Measurements from ENCODE around the gene VCL. TPM values are rescaled to one million over a fixed set of nuclear protein-coding genes. Genes with fewer than 3 reads are reported as not detected.

The VCL gene
- 10 to 100 TPM; 53.3 to 90.4 (median 63.1) TPM for total RNA-seq

DNA sequence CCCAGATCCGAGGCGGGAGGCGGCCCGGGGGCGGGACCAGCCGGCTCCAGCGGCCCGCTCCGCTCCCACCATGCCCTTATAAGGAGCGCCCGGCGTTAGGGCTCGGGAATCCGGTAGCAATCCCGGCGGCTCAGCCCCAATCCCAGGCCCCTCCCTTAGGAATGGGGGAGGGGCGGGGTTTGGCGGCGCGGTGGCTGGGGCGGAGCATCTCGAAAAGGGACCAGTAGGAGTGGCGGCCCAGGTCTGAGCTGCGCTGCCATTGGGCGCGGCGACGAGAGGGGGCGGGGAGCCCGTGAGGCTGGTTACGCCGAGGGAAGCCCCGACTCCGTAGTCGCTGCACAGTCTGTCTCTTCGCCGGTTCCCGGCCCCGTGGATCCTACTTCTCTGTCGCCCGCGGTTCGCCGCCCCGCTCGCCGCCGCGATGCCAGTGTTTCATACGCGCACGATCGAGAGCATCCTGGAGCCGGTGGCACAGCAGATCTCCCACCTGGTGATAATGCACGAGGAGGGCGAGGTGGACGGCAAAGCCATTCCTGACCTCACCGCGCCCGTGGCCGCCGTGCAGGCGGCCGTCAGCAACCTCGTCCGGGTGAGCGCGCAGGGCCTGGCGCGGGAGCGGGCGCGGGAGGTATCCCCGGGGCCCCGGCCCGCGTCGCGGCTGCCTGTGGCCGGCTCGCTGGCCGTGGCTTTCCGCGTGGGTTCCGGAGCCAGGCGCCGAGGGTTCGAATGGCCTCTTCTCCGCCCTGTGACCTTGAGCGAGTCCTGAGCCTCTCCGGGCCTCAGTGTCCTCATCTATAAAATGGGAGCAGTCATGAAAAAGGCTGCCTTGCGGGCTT is at the start of gene VCL:
Gene VCL (plus strand): TSS at position 330 of the 836 bp plus-strand sequence. CDS start 92 bp downstream, at position 422.
- 0 to 1% methylated on average over 60 to 72 of the region's 92 CpGs for WGBS, 2 donors
- intact Hi-C loops (cut with DNase I; ENCODE audit: low total_unique reads) = no loop called here
- TF ChIP-seq, protein P1, sequence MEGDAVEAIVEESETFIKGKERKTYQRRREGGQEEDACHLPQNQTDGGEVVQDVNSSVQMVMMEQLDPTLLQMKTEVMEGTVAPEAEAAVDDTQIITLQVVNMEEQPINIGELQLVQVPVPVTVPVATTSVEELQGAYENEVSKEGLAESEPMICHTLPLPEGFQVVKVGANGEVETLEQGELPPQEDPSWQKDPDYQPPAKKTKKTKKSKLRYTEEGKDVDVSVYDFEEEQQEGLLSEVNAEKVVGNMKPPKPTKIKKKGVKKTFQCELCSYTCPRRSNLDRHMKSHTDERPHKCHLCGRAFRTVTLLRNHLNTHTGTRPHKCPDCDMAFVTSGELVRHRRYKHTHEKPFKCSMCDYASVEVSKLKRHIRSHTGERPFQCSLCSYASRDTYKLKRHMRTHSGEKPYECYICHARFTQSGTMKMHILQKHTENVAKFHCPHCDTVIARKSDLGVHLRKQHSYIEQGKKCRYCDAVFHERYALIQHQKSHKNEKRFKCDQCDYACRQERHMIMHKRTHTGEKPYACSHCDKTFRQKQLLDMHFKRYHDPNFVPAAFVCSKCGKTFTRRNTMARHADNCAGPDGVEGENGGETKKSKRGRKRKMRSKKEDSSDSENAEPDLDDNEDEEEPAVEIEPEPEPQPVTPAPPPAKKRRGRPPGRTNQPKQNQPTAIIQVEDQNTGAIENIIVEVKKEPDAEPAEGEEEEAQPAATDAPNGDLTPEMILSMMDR (IDR thresholded peaks at IDR 0.05) = no peak
- peak in 1 of 2 donors; percentile 95 for TF ChIP-seq POLR2A (IDR thresholded peaks at IDR 0.05)
- H3K4me3 ChIP-seq (ENCODE audit: low read depth, poor library complexity, severe bottlenecking) = peak within 1 kb of the TSS; percentile 98
- peak; percentile 98 to 100 for DNase-seq (ENCODE audit: low spot score in 2 of 2)

DNA sequence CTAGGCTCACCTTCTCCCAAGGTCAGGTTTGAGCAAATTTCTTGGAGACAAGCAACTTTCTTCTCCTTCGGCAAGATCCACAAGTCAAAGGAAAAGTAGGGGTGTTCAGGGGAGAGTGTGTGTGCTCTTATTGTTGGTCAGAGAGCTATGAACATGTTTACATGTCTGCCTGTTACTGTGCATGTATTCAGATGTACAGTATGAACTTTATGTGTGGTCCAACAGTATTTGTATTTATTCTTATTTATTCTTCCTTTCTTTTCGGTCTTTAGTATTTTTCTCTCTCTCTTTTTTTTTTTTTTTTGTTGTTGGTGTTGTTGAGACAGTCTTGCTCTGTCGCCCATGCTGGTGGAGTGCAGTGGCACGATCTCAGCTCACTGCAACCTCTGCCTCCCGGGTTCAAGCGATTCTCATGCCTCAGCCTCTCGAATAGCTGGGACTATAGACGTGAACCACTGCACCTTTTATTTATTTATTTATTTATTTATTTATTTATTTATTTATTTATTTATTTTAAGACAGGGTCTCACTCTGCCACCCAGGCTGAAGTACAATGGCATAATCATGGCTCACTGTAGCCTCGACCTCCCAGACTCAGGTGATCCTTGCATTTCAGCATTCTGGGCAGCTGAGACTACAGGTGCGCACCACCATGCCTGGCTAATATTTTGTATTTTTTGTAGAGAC is 48.8 kb upstream of the VCL start:
- no peak overlapping the region for H3K4me3 ChIP-seq (ENCODE audit: low read depth, poor library complexity, severe bottlenecking)
- WGBS, 2 donors = 88 to 94% methylated on average over 10 of the region's 10 CpGs
- DNase-seq (ENCODE audit: low spot score in 2 of 2) = no peak
- intact Hi-C loops (cut with DNase I; ENCODE audit: low total_unique reads) = no loop called here
- no peak for TF ChIP-seq POLR2A (IDR thresholded peaks at IDR 0.05)
- TF ChIP-seq, protein P1 (IDR thresholded peaks at IDR 0.05) = no peak

DNA sequence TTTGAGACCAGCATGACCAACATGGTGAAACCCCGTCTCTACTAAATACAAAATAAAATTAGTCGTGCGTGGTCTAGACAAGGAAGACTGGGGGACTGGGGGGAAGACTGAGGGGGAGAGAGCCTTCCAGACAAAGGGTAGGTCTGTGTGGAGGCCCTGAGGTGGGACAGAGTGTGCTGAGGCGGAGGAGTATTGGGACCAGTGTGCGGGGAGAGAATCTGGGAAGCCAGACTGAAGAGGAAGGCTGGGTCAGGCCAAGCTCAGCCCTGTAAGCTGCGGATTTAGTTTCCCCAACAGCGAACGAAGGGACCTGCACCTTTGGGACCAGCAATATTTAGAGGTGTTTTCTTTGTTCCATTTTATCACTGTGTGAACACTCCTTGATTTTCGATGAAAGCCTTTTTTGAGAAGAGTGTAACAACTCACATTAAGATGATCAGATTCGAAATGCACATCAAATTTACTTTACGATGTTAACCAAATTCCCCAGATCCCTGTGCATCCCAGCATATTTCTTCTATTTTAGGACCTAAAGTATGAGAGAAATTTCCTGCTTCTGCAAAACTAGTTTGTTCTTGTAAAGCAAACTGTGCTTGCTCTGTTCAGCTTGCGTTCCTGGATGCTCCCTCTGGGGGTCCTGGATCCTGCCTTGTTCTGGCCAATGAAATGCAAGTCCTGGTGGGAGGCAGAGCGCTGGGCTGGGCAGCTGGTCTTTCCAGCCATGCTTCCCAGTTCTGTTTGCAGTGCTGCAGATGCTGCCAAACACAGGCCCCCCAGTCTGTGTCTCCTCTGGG is 47.6 kb upstream of the VCL start:
- intact Hi-C loops (cut with DNase I; ENCODE audit: low total_unique reads) = no loop called here
- no peak for DNase-seq (ENCODE audit: low spot score in 2 of 2)
- 79 to 80% methylated on average over 13 of the region's 13 CpGs for WGBS, 2 donors
- H3K4me3 ChIP-seq (ENCODE audit: low read depth, poor library complexity, severe bottlenecking) = no peak overlapping the region
- TF ChIP-seq POLR2A (IDR thresholded peaks at IDR 0.05) = no peak
- TF ChIP-seq, protein P1 (IDR thresholded peaks at IDR 0.05) = no peak

DNA sequence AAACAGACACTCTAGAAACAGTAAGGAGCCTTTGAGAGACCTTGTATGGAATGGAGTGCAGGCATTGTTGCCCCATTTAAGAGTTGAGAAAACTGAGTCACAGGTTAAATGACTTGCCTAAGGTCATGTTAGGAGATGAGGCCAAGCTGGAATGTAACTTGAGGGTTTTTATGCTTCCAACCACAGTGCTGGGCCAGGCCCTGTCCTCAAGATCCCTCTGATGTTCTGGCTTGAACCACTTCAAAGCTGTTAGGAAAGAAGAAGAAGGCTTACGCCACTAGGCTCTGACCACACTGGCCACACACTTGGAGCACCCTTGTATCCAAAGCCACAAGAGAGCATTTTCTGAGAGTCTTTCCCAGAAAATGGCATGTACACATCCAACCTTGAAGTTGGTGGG is 44.3 kb upstream of the VCL start:
- intact Hi-C loops (cut with DNase I; ENCODE audit: low total_unique reads) = no loop called here
- WGBS, 2 donors = 80 to 85% methylated on average over 1 of the region's 1 CpG
- DNase-seq (ENCODE audit: low spot score in 2 of 2) = no peak
- H3K4me3 ChIP-seq (ENCODE audit: low read depth, poor library complexity, severe bottlenecking) = no peak overlapping the region
- TF ChIP-seq, protein P1 (IDR thresholded peaks at IDR 0.05) = no peak
- TF ChIP-seq POLR2A (IDR thresholded peaks at IDR 0.05) = no peak

DNA sequence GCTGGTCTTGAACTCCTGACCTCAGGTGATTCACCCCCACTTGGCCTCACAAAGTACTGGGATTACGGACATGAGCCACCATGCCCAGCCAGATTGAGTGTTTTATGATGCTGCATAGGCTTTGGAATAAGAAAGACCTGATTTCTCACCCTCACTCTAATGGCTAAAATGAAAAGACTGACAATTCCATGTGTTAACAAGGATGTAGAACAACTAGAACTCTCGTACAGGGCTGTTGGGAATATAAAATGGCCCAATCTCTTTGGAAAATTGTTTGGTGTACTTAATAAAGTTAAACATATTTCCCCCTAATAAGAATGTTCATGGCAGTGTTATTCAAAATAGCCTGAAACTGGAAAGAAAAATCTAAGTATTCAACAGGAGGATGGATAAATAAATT is 43.2 kb upstream of the VCL start:
- TF ChIP-seq POLR2A (IDR thresholded peaks at IDR 0.05) = no peak
- TF ChIP-seq, protein P1 (IDR thresholded peaks at IDR 0.05) = no peak
- intact Hi-C loops (cut with DNase I; ENCODE audit: low total_unique reads) = no loop called here
- no peak overlapping the region for H3K4me3 ChIP-seq (ENCODE audit: low read depth, poor library complexity, severe bottlenecking)
- no peak for DNase-seq (ENCODE audit: low spot score in 2 of 2)
- 97 to 98% methylated on average over 2 of the region's 2 CpGs for WGBS, 2 donors
